Lower leg skin (tissue), 4 donors: ENCODE data around the gene P3H3. TPM values are rescaled to one million over a fixed set of nuclear protein-coding genes. Genes with fewer than 3 reads are reported as not detected.
"Not testable (repeated sequence)": the region's sequence is repeated elsewhere in the genome, so short reads cannot be mapped to it uniquely, and the experiment has no call there.

ENCODE experiments used
- DNase-seq, 2 donors: peaks; one replicate each; pipeline ENCODE4 v3.0.0-alpha.2; 2019; ENCODE audit warnings: low spot score in 2 of 2
- H3K4me3 ChIP-seq: fragments of 200-600 bp; sonication (generic); 2 replicates; pipeline ENCODE4 v1.5.1; 2017; ENCODE audit warnings: mild to moderate bottlenecking, low read depth; ENCODE audit not compliant: poor library complexity, severe bottlenecking
- CTCF ChIP-seq, 3 donors: fragments of 450-650 bp; IDR thresholded peaks; one replicate each; pipeline ENCODE4 v1.5.1; 2016; ENCODE audit warnings: antibody characterized with exemption in 3 of 3, mild to moderate bottlenecking in 3 of 3, moderate library complexity in 2 of 3
- POLR2A ChIP-seq, 2 donors: fragments of 450-650 bp; IDR thresholded peaks; one replicate each; pipeline ENCODE4 v1.6.1; 2016 to 2017; ENCODE audit warnings: antibody characterized with exemption in 2 of 2, mild to moderate bottlenecking in 1 of 2, moderate library complexity in 1 of 2
- WGBS, 2 donors: methylation state at CpG; one replicate each; pipeline ENCODE4 v1.1.5; 2018; 5-methylcytosine and 5-hydroxymethylcytosine counted together
- intact Hi-C: fragments of 100-400 bp; cut with DNase I; formaldehyde crosslinking; loops from one replicate; pipeline ENCODE4 v1.15.0; 2023; ENCODE audit warnings: low total_unique reads
- total RNA-seq, 4 donors: library from RNA; depleted of rRNA; stranded (reverse); fragments of >200 nt; gene quantifications; one replicate each; pipeline ENCODE4 v1.1.0, GENCODE V29; 2016

Gene P3H3
- total RNA-seq, 4 donors from 2014 or later: 8.8 to 18.2 (median 11.8) TPM

- intact Hi-C loops: no loop called here
- no peak for TF ChIP-seq CTCF (IDR thresholded peaks at IDR 0.05)
- TF ChIP-seq POLR2A (IDR thresholded peaks at IDR 0.05): no peak
- 97 to 98% methylated on average over 5 of the region's 5 CpGs for WGBS, 2 donors
- no peak overlapping the region for H3K4me3 ChIP-seq
- DNase-seq: no peak
These were observed 55.0 kb downstream of the P3H3 start for GRCh38 chr12:6883252-6883651.

- intact Hi-C loops: no loop called here
- no peak overlapping the region for H3K4me3 ChIP-seq
- WGBS, 2 donors: 90 to 96% methylated on average over 11 of the region's 11 CpGs
- TF ChIP-seq POLR2A (IDR thresholded peaks at IDR 0.05) (no peak), CTCF (IDR thresholded peaks at IDR 0.05) (no peak)
- DNase-seq: no peak
These were observed 55.5 kb downstream of the P3H3 start for GRCh38 chr12:6883683-6884082.

- intact Hi-C loops: no loop called here
- DNase-seq: no peak
- TF ChIP-seq POLR2A (IDR thresholded peaks at IDR 0.05) (no peak), CTCF (IDR thresholded peaks at IDR 0.05) (no peak)
- no peak overlapping the region for H3K4me3 ChIP-seq
- 83 to 87% methylated on average over 22 of the region's 22 CpGs for WGBS, 2 donors
These were observed 56.3 kb downstream of the P3H3 start for GRCh38 chr12:6884539-6884938.

- H3K4me3 ChIP-seq, DNase-seq, intact Hi-C loops: not testable (repeated sequence)
- 82 to 84% methylated on average over 12 to 13 of the region's 15 CpGs for WGBS, 2 donors
These were observed 58.2 kb downstream of the P3H3 start for GRCh38 chr12:6886206-6886999.

GRCh38 chr12:6887460-6887859 is 59.3 kb downstream of the P3H3 start:
- DNase-seq: no peak
- intact Hi-C loops: no loop called here
- no peak overlapping the region for H3K4me3 ChIP-seq
- whole genome bisulfite sequencing, 2 donors: 78 to 87% methylated on average over 8 of the region's 8 CpGs
- no peak for TF ChIP-seq POLR2A (IDR thresholded peaks at IDR 0.05)
- no peak for TF ChIP-seq CTCF (IDR thresholded peaks at IDR 0.05)

GRCh38 chr12:6888360-6888759 is 60.2 kb downstream of the P3H3 start:
- 77 to 78% methylated on average over 2 of the region's 2 CpGs for WGBS, 2 donors
- TF ChIP-seq POLR2A (IDR thresholded peaks at IDR 0.05) (no peak), CTCF (IDR thresholded peaks at IDR 0.05) (no peak)
- DNase-seq: no peak
- H3K4me3 ChIP-seq: no peak overlapping the region
- intact Hi-C loops: no loop called here

GRCh38 chr12:6888794-6889193 is 60.6 kb downstream of the P3H3 start:
- H3K4me3 ChIP-seq, DNase-seq, intact Hi-C loops: not testable (repeated sequence)
- WGBS, 2 donors: 77 to 81% methylated on average over 7 of the region's 7 CpGs
